Measurements from ENCODE around the gene GALNT18.

GALNT18 gene

DNA sequence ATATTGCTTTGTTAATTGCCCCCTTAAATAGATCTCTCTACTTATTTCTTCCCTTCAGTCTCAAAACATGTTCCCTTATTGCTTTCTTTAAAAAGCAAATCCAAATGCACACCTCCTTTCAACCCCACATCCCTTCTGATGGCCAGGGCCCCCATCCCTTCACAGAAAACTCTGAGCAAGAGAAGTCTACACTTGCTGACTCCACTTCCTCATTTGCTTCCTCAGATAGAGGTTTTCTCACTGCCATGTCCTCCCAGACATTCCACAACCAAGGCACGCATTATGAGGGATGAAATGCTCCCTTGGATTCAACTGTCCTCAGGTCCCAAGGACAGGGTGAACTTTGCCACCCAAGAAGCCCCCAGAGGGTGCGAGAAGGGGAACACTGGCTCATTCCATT is 311.9 kb downstream of the GALNT18 start:
- no peak for DNase-seq (ENCODE audit: low read depth)

- DNase-seq (ENCODE audit: low read depth), result no peak
These were observed 313.6 kb downstream of the GALNT18 start for GRCh38 chr11:11308249-11308648.

DNA sequence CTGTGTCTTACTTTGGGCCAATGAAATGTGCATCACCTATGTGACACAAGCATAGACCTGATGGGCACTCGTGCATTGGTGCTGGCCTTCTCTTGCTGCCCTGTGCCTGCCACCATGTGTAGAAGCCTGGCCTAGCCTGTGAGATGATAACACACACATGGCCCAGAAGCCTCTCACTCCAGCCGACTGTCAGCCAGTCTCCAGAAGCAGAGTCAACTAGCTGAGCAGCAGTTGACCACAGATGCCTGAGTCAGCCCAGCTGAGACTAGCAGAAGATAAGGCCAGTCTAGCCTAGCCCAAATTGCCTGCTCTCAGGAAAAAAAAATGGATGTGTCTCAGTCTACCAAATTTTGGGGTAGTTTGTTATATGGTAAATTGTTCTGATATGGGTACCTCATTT is 314.9 kb downstream of the GALNT18 start:
- no peak for DNase-seq (ENCODE audit: low read depth)

GRCh38 chr11:11304550-11304949 is 317.3 kb downstream of the GALNT18 start:
- DNase-seq (ENCODE audit: low read depth), result no peak

DNA sequence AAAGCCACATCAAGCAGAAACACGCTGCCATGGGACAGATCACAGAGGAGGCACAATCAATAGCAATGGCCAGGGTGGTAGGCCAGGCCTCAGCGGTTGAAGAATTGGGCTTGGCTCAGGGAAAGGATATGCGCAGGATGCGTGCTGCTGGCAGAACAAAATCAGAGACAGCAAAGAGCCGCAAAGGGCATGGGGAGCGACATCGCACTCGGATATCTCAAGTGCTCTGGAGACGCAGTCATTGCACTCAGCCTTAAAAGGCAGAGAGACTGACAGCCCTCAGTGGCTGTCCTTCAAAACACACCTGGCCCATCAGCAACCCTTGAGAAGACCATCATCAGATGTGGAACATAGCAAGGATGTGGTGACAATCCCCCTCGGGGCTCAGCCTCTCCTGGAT is 319.2 kb downstream of the GALNT18 start:
- no peak for DNase-seq (ENCODE audit: low read depth)

DNA sequence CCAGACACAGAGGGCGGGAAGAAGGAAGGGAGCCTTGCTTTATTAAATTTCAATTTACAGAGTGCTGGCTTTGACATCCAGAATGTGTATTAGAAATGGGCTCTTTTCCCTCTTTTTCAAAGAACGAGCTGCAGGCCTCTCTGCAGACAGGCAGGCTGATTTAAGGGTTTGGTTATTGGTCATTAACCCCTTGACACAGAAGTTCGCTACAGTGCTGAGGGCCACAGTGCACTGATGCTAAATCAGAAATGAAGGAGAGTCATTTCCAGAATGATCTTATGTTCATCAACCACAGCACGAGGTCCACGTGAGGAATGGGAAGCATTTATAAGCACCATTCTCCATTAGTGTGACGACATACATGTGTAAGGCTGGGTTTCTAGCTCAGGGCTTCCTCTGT is 320.6 kb downstream of the GALNT18 start:
- DNase-seq (ENCODE audit: low read depth), result no peak

- DNase-seq (ENCODE audit: low read depth), result no peak
These were observed 324.2 kb downstream of the GALNT18 start for GRCh38 chr11:11297578-11297977.

GRCh38 chr11:11296434-11296833 is 325.4 kb downstream of the GALNT18 start:
- DNase-seq (ENCODE audit: low read depth), result no peak

DNA sequence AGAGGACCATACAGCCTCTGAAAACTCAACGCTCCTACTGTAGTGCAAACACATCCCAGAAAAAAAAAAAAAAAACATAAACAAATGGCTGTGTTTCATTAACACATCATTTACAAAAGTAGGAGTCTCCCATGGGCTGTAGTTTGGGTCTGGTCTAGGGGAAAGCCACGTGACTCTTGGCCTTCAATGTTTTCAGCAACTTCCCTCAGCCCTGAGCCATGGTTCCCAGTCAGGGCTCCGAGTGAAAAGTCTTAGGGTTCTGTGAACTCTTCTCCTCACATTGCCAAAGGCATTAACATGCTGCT is 327.3 kb downstream of the GALNT18 start:
- no peak for DNase-seq (ENCODE audit: low read depth)

DNA sequence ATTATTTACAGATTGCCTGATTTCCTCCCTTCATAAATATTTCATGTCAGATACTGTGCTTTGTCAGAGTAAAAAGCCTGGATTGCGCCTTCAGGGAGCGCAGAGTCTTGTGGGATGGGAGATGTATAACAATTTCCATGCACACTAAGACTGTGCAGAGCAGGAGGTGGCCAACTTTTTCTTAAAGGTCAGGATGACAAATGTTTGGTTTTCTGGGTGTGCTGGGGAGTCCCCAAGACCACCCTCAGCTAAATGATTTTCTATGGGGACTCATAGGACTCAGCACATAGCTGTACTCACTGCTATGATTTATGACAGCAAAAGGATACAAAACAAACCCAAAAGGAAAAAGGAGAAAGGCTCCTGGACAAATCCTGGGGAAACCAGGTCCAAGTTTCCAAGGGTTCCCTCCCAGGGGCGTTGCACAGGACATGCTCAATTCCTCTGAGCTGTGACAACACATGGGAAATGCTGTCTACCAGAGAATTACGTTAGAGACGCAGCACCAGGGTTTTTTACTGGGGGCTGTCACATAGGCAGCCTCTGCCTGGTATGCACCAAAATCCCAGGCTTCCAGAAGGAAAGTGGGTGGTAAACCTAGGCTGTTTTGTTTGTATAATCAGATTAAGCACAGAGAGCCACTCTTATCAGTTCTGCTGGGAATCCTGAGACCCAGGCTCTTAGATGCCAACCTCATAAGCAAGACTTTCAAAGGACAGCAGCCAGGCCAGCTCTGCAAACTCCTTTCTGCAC is 327.8 kb downstream of the GALNT18 start:
- DNase-seq (ENCODE audit: low read depth), result no peak

DNA sequence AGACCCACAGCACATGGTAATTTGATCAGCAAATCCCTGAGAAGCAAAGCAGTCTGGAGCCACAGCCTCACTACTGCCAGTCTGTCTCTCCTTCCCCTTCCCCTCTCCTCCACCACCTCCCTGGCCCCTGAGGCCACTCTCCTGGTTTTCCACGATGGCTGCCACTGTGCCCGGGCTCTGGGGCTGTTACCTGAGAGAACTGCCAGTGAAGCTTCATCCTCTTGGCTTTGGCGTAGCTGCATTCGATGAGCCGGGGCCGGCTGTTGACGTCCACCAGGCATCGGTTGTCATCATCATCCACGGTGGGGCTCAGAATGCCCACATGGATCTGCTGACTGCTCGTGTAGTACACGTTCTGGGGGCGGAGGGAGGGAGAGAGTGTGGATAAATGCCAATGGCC is 329.0 kb downstream of the GALNT18 start:
- DNase-seq (ENCODE audit: low read depth), result no peak

- no peak for DNase-seq (ENCODE audit: low read depth)
These were observed 330.5 kb downstream of the GALNT18 start for GRCh38 chr11:11291041-11292015.

- DNase-seq (ENCODE audit: low read depth), result no peak
These were observed 331.5 kb downstream of the GALNT18 start for GRCh38 chr11:11290354-11290753.

- no peak for DNase-seq (ENCODE audit: low read depth)
These were observed 332.1 kb downstream of the GALNT18 start for GRCh38 chr11:11289669-11290068.

- DNase-seq (ENCODE audit: low read depth), result no peak
These were observed 332.7 kb downstream of the GALNT18 start for GRCh38 chr11:11288972-11289616.

DNA sequence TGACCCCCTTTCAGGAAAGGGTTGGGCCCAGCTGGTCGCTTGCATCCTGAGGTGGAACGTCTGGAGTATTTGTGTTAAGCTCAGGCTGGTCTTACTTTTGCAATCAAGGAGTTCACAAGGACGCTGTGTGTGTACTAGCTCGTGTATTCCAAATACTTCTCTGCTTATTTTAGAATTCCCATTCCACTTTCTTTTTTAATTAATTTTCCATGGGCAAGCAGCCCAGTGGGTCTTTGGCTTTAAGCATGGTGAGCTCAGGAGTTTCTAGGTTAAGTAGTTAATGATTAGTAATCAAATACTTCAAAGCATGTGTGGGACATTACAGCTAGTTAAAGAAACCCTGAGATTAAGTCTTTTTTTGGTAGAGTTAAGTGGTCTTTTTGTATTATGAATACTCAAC is 337.3 kb downstream of the GALNT18 start:
- DNase-seq (ENCODE audit: low read depth), result no peak

- DNase-seq (ENCODE audit: low read depth), result no peak
These were observed 340.2 kb downstream of the GALNT18 start for GRCh38 chr11:11281626-11282025.

DNA sequence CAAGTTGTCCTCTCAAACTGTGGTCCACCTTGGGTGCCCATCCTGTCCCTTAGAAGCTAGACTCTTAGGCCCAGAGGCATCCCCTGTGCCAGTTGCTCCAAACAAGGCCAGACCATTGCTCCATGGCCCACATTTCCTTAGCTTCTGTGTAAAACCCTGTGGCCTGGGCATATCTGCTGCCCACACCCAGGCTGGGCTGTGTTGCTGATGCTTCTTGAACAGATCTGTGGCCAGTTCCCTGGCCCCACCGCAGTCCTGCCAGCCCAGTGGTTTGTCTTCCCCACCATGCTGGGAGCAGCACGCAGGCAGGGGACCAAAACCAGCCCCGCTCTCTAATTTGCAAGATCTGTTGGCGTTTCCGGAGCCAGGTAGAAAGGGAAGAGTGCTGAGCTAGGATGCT is 341.0 kb downstream of the GALNT18 start:
- no peak for DNase-seq (ENCODE audit: low read depth)

GRCh38 chr11:11279956-11280689 is 341.7 kb downstream of the GALNT18 start:
- DNase-seq (ENCODE audit: low read depth), result no peak

DNA sequence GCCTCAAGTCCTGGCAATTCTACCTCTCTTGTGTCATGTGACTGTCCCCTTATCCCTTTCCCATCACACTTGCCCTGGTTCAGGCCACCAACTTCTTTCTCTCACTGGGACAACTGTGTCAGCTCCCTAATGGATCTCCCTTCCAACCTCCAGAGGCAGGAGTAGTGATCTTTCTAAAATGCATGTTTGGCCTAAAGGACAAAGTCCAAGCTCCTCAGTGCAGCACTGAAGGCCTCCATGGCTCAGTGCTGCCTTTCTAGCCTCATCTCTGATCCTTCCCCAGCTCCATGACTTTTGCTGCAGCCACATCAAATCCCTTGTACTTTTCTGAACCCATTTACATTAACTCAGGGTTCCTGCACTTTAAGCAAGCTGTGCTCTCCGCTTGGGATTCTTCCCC is 349.6 kb downstream of the GALNT18 start:
- no peak for DNase-seq (ENCODE audit: low read depth)

DNA sequence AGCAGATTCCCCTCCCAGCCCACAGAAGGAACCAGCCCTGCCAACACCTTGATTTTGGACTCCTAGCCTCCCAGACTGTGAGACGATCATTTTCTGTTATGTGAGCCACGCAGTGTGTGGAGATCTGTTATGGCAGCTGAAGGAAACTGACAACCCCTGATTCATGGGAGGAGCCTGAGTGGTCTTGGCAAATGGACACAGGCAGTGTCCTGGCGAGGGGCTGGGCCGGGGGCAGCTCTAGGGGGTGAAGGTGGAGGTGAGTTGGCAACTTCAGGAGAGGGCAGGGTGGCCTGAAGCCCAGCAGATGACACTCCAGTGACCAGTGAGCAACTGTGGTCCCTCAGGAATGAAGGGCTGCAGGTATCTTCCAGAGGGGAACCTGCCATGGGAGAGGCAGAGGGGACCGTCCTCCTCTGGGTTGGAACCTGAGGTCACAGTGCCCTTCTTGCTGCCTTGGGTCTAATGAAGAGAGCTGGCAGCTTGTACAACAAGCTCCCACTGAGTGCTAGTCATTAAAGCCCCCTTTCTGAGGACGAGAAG is 351.5 kb downstream of the GALNT18 start:
- DNase-seq (ENCODE audit: low read depth), result no peak

- no peak for DNase-seq (ENCODE audit: low read depth)
These were observed 353.1 kb downstream of the GALNT18 start for GRCh38 chr11:11268706-11269105.
